Measurements from ENCODE around the gene KCNIP3.

DNA sequence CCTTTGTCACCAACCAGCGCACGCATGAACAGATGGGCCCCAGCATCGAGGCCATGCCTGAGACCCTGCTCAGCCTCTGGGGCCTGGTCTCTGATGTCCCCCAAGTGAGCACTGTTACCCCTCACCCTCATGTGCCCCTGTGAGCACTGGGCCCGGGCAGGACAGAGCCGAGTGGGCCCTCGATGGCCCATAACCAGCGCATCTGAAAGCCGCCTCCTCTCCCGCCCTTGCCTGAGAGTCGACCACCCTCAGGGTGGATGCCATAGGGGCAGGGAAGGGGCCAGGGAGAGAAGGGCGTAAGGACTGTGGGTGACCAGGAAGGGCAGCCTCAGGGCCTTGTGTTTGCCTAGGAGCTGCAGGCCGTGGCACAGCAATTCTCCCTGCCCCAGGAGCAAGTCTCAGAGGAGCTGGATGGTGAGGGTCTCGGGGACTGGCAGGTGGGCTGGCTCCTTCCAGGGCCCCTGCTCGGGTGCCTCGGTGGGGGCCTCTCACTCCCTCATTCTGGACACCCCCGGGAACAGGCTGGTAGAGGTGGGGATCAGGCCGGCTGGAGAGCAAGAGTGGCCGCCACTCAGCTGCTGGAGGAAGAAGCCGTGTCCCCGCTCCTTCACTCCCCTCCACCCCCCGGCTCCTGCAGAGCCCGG, 20.8 kb upstream of the KCNIP3 start:
- TF ChIP-seq YY1 (IDR thresholded peaks at IDR 0.05; ENCODE audit: insufficient read depth, insufficient read length) = no peak
- no peak for TF ChIP-seq ZNF274 (IDR thresholded peaks at IDR 0.05; ENCODE audit: low read depth, low read length)
- TF ChIP-seq SUZ12 (IDR thresholded peaks at IDR 0.05; ENCODE audit: extremely low read depth, insufficient read depth, insufficient read length) = no peak

Measured in NT2/D1 (cell line).